CD4-positive, alpha-beta T cell treated with Interleukin-1 beta for 1 hour (primary cell): ENCODE data around the gene FOXL1.

ENCODE experiments used
- DNase-seq, 2 donors: peaks; one replicate each; pipeline ENCODE4 v3.0.0-alpha.2; 2020 to 2022

Gene FOXL1

DNA sequence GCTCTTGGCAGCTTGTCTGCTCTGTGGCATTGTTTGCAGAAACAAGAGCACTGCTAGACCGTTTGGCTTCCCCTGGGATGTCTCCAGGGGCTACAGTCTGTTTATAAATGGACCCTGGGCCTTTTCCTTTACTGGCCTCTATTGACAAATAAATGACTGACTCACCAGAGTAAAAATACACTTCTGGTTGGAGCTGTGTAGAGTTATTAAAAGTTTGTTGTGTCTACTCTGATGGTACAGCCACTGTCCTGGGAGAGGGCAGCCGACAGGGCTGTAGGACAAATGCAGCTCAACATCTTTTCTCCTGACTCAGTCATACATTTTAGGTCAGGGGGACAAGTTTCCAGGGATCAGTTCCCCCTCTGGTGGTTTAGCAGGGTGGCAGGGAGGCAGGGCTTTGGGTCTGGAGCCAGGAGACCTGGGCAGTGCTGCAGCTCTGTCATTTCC, 30.0 kb downstream of the FOXL1 start:
- DNase-seq: no peak

DNA sequence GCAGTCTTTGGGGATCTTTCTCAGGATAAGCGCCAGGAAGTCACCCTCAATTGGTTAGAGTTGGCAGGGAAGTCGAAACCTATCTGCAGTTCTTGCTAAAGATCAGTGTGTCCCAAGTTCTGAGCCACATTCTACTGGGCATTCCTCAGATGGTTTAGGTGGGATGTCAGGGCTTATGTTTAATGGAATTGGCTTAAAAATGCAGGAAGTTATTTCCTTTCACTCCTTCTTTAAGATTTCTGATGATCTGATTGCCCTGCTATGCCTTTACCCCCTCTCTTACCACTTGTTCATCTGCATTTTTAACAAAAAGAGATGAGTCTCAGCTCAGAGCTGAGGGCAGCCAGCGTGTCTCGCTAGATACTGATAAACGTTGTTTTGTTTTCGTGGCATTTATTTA, 30.8 kb downstream of the FOXL1 start:
- no peak for DNase-seq

DNA sequence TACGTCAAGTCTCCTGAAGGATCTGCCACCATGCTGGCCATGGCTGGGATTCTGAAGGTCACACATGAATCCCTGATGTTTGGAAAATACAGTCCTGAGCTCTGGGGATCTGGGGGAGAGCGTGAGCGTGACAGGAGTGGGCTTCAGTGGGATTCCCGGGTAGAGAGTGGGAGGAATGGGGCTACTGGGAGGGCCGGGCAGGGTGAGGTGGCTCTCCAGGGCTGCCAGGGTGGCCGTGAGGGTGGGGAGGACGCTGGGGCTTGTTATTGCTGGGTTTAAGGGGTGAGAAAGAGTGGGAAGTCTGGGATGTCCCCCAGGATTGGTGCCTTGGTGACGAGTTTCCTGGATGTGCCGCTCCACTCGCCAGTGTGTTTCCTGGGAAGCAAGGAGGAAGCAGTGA, 31.3 kb downstream of the FOXL1 start:
- DNase-seq: no peak

DNA sequence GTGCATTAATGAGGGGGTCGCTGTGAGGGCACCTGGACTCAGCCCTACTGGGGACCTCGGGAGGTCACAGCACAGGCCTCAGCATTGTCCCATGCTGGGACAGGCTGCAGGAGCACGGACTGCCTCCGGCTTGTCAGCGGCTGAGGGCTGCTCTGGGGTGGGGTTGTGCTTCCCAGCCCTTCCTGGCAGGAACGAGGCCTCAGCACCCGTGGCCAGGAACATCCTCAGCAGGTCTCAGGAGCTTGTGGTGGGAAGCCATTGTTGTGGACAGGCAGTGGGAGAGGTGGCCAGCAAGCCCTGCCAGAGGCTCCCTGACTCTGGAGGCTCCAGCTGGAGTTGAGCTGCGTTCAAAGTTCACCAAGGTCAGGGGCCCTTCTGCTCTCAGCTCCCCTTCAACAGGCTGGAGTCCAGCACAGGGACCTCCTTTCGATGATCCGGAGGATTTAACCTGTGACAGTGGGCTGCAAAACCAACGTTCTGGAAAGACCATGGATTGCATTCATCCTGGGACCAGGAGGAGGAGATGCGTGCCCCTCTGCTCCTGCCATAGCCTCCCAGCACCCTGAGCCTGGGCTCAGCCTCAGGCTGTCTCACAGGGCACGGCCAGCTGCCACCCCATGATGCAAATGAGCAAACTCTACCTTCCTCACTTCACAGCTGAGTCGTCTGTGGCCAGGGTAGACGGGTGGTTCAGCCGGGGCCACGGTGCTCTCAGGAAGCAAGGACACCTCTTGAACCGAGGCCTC, 32.6 kb downstream of the FOXL1 start:
- no peak for DNase-seq

DNA sequence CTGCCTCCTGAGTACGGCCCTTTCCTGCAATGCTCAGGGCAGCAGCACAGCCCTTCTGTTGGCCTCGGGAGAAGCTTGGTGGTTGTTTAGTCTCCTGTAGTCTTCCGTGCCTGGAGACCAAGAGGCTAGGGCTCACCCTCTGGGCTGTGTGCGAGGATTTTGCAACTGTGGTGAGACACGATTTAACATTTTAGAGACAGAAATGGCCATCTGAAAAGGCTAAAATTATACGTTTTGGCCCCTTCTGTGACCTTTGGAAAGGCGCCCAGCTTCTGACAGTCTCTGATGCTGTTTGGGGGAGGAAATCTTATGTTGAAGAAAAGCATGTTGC, 33.1 kb downstream of the FOXL1 start:
- DNase-seq: no peak

DNA sequence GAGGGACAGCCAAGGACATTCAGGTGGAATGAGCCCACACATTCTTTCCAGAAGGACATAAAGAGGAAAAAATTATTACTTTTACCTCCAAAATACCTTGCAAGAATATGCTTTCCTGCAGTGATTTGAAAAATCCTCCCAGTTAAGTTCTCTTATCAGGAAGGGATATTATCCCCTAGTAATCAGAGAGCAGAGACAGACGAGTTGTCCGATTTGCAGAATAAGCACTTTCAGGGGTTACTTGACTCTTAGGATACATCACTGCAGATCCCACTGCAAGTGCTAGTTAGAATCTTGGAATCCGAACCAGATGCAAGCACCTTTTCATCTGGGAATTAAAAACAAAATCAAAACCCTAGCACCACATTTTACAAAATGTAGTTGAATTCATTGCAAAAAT, 33.6 kb downstream of the FOXL1 start:
- no peak for DNase-seq

DNA sequence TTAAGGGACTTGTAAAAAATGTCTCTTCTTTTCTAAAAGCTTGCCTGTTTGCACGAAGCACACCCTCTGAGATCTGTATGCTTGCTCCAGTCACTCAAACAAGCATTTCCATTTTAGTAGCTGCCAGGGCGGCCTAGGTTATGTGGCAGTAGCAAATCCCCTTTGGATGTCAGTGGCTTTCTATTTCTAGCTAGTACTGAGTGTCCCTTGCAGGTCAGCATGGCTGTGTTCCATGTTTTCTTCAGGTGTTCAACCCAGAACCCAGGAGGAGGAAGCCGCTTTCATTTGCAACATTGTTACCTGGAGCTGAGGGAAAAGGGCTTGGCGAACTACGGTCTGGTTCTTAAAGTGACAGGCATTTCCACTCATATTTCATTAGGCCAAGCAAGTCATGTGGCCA, 36.4 kb downstream of the FOXL1 start:
- no peak for DNase-seq

DNA sequence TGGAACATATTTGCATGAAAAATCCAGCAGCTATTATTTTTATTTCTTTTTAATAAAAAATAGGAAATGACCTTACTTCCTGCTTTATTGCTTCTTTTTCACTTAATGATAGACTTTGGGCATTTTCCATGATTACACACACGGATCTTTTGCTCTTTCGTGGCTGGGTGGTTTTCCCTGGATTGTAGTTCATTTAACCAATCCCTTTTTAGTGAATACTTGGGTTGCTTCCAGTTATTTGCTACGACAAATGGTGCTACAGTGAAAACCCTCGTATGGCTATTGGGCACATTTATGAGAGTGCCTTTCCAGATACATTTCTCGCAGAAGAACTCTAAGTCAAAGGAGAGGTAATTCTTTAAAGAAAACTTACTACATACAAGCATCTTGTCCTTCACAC, 38.6 kb downstream of the FOXL1 start:
- DNase-seq: no peak

DNA sequence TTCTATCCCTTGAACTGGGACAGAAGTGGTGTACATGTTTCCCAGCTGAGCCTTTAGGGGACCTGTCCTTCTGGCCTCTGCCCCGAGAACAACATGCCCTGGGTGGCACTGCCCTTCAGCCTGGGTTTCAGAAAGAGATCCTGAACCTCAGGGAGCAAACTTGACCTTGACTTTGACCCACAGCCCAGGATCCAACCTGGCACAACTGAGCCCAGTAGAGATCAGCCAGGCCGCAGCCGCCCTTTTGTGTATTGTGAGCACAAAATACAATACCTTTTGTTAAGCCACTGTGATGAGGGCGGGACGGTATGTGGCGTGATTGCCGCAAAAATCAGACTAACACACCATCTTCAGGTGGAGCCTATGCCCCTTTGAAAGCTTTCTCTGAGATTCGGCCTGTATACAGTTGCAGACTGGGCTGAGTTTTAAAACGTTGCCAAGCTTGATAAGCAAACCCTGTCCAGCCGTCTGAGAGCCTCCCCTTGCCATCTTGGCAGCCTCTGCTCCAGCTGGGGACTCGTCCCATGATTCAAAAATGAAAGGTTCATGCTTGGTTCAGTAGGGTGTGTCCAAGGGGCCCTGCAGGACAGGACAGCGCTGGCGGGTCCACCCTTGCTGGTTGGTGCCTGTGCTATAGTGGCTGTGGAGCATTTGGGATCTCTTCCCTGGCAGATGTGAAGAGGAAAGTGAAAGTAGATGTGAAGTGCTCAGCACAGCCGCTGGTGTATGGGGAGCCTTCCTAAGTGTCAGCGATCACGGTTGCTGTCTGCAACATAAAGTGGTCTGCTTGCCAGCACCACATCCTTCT, 40.3 kb downstream of the FOXL1 start:
- no peak for DNase-seq

DNA sequence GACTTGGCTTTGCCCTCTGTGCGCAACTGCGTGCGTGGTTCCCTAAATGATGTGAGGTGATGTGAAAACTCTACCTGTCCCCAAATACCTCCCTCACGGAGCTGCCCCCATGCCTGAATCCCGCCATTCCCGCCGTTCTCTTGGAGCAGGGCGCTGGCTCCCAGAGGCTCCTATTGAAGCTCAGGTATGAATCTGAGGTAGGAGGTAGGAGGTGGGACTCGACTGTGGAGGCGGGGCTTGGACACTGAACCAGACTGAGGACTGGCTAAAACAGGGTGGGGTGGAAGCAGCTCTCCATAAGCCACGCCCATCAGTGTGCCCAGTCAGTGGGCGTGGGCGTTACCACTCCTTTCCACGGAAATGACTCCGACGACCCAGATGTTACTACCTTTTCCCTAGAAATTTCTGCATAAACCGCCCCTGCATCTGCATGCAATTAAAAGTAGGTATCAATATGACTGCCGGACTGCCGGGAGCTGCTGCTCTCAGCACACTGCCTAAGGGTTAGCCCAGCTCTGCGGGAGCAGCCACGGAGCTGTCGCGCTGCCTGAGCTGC, 41.0 kb downstream of the FOXL1 start:
- no peak for DNase-seq

DNA sequence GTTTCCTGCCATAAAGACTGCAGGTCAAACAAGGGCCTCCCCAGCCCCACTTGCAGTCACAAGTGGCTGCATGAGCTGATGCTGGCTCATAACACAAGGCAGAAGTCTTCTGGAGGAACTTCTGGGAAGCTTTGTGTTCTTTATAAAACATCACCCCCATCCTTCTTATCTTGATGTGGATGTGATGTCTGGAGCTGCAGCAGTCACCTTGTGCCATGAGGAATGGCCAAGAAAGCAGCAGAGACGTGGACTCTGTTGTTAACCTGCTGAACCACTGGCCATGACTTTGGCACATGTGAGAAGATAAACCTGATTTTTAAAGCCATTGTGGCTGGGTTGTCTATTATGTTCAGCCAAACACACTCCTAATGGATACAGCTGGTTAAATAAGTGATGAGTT, 41.8 kb downstream of the FOXL1 start:
- DNase-seq: no peak

DNA sequence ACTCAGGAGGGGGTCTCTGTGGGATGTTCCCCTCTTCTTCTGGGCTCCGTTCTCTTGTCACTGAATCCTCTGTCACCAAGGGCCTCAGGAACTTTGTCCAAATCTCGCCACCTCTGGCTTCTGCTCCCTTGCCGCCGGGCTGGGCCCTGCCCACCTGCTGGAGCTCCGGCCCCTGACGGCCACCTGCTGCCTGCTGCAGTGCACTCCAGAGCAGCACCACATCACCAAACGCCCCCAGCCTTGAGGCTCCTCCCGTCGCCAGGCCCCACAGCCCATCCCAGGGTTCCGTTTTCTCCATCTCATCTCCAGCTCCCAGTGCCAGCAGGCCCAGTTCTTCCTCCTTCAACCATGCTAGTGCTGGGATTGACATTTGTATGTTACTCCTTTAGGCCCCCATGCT, 43.6 kb downstream of the FOXL1 start:
- no peak for DNase-seq

DNA sequence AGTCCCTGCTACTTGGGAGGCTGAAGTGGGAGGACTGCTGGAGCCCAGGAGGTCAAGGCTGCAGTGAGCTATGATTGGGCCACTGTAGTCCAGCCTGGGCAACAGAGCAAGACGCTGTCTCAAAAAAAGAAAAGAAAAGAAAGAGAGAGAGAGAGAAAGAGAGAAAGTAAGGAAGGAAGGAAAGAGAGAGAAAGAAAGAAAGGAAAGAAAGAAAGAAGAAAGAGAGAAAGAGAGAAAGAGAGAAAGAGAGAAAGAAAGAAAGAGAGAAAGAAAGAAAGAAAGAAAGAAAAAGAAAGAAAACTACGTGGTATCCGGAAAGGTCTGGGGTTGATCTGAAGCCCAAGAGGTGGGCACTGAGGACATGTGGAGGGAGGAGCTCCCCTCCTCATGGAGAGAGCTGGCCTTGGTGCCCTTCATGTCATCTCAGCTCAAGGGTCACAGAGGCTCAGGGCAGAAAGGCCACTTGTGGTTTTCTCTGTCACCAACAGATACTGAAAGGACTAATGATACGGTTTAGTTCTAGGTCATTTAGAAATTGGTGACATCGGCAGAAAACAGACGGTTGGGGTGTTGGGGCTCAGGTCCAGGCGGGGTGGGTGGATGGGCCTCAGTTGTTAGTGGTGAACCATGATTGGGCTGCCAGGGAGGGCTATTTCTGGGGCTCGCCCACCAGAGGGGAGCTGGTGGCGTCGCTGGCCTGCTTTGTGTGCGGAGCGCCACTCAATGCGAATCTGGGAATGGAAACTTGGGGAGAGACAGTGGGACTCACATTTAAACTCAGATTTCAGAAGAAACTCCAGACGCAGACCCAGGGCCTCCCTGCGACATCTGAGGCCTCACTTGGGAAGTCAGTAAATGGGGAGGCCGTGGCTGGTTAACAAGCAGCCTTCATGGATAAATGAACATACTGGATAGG, 44.6 kb downstream of the FOXL1 start:
- no peak for DNase-seq

DNA sequence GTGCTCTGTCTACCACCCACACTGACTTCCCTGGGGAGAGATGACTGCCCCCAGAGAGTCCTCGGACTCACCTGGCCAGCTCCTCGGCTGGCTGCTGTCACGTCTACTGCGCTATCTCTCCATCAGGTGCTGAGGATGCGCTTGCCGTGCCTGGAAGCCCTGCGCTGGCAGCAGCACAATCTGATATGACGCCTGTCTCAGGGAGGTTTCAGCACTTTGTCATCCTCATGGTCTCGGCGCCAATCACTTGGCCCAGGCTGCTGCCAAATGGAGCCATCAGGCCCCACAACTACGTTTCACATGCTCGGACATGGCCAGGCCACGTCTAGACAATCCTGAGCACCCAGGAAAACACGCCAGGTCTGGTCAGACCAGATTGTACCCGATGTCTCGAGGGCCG, 46.7 kb downstream of the FOXL1 start:
- DNase-seq: no peak

DNA sequence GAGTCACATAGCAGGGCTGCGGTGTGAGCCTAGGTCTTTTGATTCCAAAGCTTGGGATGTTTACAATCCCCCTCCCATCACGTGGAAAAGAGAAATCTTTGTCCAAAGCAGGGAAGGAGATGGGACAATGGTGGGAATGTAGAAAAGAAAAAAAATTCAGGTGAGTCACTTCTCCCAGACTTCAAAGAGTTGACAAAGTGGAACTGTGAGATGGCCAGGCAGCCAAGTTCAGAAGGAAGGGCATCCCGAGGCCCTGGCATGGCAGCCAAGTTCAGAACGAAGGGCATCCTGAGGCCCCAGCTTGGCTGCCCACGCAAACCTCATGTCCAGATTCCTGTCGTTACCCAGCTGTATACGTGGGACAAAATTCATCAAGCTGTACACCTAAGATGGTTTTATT, 47.5 kb downstream of the FOXL1 start:
- no peak for DNase-seq

DNA sequence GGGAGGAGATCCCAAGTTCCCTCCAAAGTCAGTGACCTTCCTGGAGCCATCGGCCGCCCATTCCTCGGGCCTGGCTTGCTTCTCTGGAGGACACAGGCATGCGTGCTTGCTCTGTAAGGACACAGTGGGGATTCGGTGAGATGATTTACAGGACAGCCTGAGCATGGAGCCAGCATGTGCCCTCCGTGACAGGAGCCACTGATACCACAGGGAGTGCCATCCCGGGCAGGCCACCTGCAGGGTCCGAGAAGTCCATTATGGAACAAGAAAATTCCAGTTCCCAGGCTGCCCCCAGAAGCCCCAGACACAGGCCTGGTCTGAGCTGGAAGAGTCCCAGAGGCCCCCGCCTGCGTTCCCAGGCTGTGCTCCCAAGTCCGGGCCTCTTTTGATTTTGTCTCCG, 47.9 kb downstream of the FOXL1 start:
- DNase-seq: no peak

DNA sequence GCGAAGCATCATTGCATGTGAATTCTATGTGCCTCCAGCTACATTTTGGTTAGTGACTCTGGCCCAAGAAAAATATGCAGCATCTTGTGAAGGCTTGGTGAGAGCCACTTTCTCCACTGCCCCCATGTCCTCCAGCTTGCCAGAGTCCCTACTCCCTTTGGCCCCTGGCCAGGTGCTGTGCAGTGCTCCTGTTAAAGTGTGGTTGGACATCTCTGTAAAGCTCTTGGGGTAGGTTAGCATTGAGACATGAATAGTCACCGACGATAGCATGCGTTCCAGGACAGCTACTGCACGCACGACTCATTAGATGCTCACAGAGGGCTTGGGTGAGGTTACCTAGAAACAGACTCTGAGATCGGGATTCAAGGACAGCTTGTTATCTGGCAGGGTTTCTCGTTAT, 48.6 kb downstream of the FOXL1 start:
- DNase-seq: no peak

DNA sequence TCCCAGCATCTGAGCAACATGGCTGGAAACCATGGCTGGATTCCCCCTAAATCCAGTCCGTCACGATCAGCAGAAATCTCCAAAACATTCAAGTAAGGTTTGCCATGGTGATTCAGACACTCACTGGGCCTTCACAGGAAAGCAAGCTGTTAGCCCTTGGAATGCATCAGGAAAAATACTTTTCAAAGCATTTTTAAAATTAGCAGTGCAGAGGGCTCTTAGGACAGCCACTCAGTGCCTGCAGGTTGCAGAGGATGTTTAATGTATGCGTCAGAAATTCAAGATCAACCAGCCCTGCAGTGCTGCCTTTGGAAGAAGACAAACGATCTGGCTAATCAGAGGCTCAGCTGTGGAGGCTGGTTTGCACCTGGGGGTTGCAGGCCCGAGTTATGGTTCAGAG, 50.3 kb downstream of the FOXL1 start:
- DNase-seq: no peak

DNA sequence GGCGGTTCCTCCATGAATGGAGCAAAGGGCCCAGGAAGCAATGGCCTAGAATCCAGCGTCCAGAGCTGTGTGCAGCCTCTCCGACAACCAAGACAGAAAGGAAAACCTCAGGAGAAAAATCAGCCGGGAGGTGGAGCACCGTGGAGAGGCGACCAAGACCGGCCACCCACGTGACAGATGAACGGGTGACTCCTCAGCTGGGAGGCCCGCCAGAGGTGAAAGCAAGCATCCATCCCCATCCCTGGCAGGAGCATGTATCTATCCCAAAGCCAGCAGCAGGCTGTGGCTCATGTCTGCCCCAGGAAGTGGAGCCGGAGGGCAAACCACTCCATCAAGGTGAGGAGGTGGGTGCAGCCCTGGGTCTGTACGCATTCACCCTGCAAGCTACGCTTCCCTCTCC, 52.1 kb downstream of the FOXL1 start:
- no peak for DNase-seq

DNA sequence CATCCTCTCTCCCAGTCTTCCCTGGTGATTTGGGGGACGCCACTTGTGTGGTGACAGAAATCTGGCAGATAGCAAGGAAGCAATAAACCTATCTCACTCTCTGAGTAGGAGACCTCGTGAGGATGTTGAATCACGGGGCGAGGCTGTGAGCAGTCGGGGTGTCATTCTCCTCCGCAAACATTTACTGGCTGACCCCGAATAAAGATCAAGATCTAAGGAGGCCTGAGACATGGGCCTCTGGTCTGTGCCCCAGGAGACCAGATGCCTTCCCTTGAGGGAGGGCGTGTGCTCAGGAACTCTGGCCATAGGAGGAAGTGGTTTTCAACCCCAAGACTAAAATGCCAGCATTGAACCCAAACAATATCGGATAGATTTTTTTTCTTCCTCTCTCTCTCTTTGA, 53.1 kb downstream of the FOXL1 start:
- no peak for DNase-seq
